Muscle of leg (tissue), 11 donors: ENCODE results near the gene TM7SF3. TPM values are rescaled to one million over a fixed set of nuclear protein-coding genes. Genes with fewer than 3 reads are reported as not detected.
"Not testable (repeated sequence)": the region's sequence is repeated elsewhere in the genome, so short reads cannot be mapped to it uniquely, and the experiment has no call there.

Experiments used
- DNase-seq: peaks from one replicate; pipeline ENCODE4 v3.0.0; 2013
- H3K27ac ChIP-seq: one replicate; pipeline ENCODE4 v1.5.1; 2013; ENCODE audit warnings: mild to moderate bottlenecking, low read length, control low read depth
- H3K27me3 ChIP-seq: one replicate; pipeline ENCODE4 v1.6.1; 2013; ENCODE audit warnings: low read length; ENCODE audit not compliant: control insufficient read depth, insufficient read depth
- H3K36me3 ChIP-seq: one replicate; pipeline ENCODE4 v1.6.1; 2013; ENCODE audit warnings: low read length; ENCODE audit not compliant: control insufficient read depth, insufficient read depth
- H3K4me1 ChIP-seq: one replicate; pipeline ENCODE4 v1.6.1; 2013; ENCODE audit warnings: low read length; ENCODE audit not compliant: control insufficient read depth, insufficient read depth
- H3K4me3 ChIP-seq: one replicate; pipeline ENCODE4 v1.5.1; 2013; ENCODE audit warnings: low read length, control low read depth
- H3K9me3 ChIP-seq: replicated peaks from 2 replicates; pipeline ENCODE4 v1.6.1; 2013; ENCODE audit warnings: low read depth, low read length; ENCODE audit not compliant: control insufficient read depth
- WGBS: methylation state at CpG from one replicate; pipeline ENCODE4 v1.1.5; 2013; ENCODE audit warnings: missing lambda C conversion rate; ENCODE audit not compliant: insufficient coverage; 5-methylcytosine and 5-hydroxymethylcytosine counted together
- polyA plus RNA-seq, 8 donors: library from polyadenylated mRNA; unstranded; fragments of 120-200 nt; gene quantifications; one replicate each; pipeline versions ENCODE4 v1.2.1 to v1.2.3, GENCODE V29; 2013; ENCODE audit warnings: inconsistent platforms in 1 of 8, low replicate concordance in 1 of 8; ENCODE audit not compliant: insufficient read length in 8 of 8, insufficient read depth in 1 of 8
- total RNA-seq: library from RNA; stranded (reverse); fragments of 120-200 nt; gene quantifications from one replicate; pipeline ENCODE4 v1.2.4, GENCODE V29; 2013

Gene TM7SF3
- total and polyA plus RNA-seq, 9 donors, result 23.7 to 31.4 (median 28.5) TPM

DNA sequence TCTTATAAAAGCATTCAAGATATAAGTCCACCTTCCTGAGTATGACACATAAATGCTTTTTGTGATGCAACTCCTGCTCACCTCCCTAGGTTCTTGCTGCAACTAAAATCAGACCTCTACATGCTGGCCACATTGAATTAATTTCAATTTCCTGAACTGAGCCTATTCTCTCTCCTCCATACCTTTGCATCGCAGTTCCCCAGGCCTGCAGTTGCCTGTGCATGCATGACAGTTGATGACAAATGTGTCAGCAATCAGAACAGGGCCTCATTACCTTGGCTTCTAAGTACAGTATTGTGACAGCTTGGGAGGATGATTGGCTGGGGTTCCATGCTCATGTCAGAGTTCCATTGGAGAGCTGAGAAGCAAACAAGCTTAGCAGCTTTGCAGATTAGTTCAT is 3.9 kb upstream of the TM7SF3 start:
- peaks cover 10% of the 10 kb centered on the region for H3K4me1 ChIP-seq
- no peaks in the 10 kb centered on the region for H3K9me3 ChIP-seq
- no peak overlapping the region for H3K4me3 ChIP-seq
- H3K36me3 ChIP-seq, result no peaks in the 10 kb centered on the region
- H3K27ac ChIP-seq, result no peak overlapping the region
- H3K27me3 ChIP-seq, result peaks cover 2% of the 10 kb centered on the region
- DNase-seq, result no peak
- WGBS, result no CpG with 5 or more reads among the region's 1 CpG

DNA sequence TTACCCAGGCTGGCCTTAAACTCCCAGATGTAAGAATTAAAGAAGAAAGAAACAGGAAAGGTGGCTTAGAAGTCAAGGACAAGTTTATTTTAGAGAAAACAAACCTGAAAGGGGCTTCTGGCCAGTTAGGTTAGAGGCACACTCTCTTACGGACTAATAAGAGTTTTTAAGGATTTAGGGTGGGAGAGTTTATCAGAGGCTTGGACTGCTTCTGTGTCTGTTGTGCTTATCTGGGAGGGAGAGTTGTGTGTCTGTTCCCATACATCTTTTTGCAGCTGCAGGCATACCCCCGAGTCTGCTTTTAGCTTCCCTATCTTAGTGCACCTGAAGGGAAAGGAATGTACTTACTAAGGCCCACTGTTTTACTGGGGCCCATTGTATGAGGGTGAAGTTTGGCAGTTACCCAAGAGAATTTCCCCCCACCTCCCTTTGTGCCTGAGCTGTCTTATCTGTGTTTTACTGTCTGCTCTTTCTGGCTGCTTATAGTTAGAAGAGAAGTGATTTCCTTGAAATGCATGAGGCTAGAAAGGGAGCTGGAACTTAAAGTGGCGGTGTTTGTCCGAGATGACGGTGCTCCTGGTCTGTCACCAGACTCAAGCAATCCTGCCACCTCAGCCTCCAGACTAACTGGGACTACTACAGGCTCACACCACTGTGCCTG is 3.1 kb upstream of the TM7SF3 start:
- not testable (repeated sequence) for H3K36me3 ChIP-seq

DNA sequence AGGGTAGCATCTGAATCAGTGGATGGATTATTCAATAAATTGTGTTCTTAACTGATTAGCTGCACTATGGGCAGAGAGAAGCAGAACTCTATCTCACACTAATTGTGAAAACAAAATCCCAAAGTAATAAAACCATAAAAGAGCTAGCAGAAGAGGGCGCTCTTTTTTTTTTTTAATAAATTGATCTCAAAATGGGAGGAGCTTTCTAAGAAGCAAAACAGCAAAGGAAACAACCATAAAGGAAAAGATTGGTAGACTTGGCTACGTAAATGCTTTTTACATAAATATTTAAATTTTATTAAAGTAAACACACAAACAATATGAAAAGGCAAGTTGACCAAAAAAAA is 1.5 kb upstream of the TM7SF3 start:
- H3K27ac ChIP-seq, result no peak overlapping the region
- no peaks in the 10 kb centered on the region for H3K9me3 ChIP-seq
- no CpG with 5 or more reads among the region's 2 CpGs for WGBS
- peaks cover 10% of the 10 kb centered on the region for H3K4me1 ChIP-seq
- DNase-seq, result peak; percentile 35
- H3K4me3 ChIP-seq, result no peak overlapping the region
- H3K27me3 ChIP-seq, result peaks cover 2% of the 10 kb centered on the region
- no peaks in the 10 kb centered on the region for H3K36me3 ChIP-seq

More for the DNA sequence above, 3.1 kb upstream of the TM7SF3 start:
- H3K27ac ChIP-seq, DNase-seq, H3K27me3 ChIP-seq, H3K4me3 ChIP-seq, H3K4me1 ChIP-seq, H3K9me3 ChIP-seq: not testable (repeated sequence)
- 100% methylated on average over 1 of the region's 5 CpGs for WGBS

DNA sequence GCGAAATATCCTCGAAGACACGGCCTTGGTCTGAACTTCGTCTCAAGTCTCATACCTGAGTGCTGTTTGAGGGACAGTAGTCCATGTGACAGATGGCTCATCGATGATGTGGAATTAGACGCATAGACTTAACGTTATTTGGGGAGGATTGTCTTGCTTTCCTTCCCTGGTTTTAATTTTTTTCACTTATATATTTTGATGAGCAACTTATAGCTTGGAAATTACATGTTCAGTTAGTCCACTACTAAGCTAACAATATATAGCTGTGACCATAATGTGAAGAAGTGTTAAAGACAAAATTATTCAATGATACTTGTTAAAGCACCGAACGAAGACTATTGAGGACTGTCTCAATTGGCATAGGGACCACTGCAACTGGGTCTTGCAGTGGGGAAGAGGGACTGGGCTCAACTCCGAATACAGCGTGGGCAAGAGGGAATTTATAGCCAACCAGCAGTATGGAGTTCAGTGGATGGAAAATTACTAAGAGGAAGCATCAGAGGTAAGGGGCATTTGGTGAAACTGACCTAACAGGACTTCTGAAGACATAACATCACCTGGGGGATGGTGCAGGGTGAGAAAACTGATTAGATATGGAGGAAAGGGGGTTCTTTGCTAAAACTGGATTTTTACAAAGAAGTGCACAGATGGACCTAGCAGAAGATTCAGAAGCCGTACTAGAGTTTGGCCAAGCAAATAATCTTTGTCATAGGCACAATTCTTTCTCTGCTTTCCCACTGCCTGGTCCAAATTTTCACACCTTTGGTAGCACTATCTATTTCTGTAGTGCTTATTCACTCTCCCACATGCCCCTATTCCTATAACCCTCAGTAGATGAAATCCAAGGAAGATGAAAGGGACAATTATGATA is 910 bp upstream of the TM7SF3 start:
- WGBS, result 81% methylated on average over 5 of the region's 12 CpGs
- H3K4me3 ChIP-seq, result peak overlapping the region; percentile 61
- no peak for DNase-seq
- peaks cover 10% of the 10 kb centered on the region for H3K4me1 ChIP-seq
- H3K27me3 ChIP-seq, result peaks cover 2% of the 10 kb centered on the region
- no peaks in the 10 kb centered on the region for H3K36me3 ChIP-seq
- peak overlapping the region; percentile 95 for H3K27ac ChIP-seq
- no peaks in the 10 kb centered on the region for H3K9me3 ChIP-seq

DNA sequence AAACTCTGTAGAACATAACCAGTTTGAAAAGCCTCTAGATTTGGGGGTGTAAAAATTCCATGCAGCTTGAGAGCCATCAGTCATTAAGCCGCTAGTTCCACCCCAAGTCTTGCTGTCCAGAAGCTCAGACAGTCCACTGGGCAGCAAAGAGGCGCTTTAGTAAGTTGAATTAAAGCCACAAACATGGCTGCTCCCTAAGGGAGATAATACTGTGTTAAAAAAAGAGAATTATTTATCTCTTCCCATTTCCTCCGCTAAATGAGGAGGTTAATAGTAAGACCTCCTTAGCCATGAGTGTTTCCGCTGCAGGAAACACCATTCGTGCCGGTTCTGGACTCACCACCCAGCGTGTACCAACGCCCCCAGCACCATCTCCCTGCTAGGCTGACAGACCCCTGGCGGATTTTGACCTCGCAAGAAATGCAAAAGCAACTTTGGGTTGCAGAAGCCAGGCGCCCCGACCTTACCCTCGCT is 536 bp downstream of the TM7SF3 start:
- H3K27ac ChIP-seq, result peak overlapping the region; percentile 88
- DNase-seq, result peak; percentile 49
- no peaks in the 10 kb centered on the region for H3K36me3 ChIP-seq
- no peaks in the 10 kb centered on the region for H3K27me3 ChIP-seq
- peak overlapping the region; percentile 61 for H3K4me3 ChIP-seq
- peaks cover 10% of the 10 kb centered on the region for H3K4me1 ChIP-seq
- no peaks in the 10 kb centered on the region for H3K9me3 ChIP-seq
- WGBS, result 0% methylated on average over 10 of the region's 13 CpGs

DNA sequence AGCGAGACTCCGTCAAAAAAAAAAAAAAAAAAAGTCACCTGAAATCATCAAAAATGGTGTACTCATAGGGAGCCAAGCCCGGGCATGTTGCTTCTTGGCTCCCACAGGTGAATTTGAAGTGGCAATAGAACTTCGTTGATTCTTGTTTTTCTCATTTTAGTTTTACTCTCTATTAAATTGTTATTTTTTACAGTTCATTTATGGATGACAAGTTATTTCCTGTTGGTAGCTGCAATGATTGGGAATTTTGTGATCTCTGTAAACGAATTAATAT is 1.3 kb downstream of the TM7SF3 start:
- H3K27ac ChIP-seq, result no peak overlapping the region
- no peak overlapping the region for H3K4me3 ChIP-seq
- H3K9me3 ChIP-seq, result no peaks in the 10 kb centered on the region
- no peaks in the 10 kb centered on the region for H3K36me3 ChIP-seq
- H3K27me3 ChIP-seq, result no peaks in the 10 kb centered on the region
- WGBS, result no CpG with 5 or more reads among the region's 5 CpGs
- H3K4me1 ChIP-seq, result peaks cover 10% of the 10 kb centered on the region
- no peak for DNase-seq

DNA sequence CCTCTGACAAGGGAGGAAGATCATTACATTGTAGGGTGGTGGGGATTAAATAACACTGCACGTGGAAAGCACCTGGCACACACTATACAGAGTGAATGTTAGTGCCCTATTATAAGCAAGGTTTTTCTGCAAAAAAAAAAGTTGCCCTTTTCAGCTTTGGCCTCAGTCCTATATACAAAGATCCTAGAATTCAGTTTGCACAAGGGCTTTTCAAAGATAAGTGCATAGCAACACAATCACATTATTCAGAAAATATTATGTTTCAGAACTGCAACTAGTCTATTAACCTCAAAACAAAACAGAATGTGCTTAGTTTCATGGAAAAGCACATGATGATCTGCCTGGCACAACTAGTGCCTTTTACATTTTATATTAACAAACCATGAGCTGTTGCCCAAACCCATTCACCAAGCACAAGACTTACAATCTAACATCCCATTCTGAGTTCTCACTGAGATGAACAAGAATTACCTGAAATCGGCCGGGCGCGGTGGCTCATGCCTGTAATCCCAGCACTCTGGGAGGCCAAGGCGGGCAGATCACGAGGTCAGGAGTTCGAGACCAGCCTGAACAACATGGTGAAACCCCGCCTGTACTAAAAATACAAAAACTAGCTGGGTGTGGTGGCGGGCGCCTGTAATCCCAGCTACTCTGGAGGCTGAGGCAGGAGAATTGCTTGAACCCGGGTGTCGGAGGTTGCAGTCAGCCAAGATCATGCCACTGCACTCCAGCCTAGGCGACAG is 1.8 kb downstream of the TM7SF3 start:
- Histone ChIP-seq H3K27me3 (no peaks in the 10 kb centered on the region), H3K9me3 (no peaks in the 10 kb centered on the region), H3K4me1 (peaks cover 10% of the 10 kb centered on the region), H3K4me3 (no peak overlapping the region), H3K36me3 (no peaks in the 10 kb centered on the region), H3K27ac (no peak overlapping the region)
- WGBS, result 96% methylated on average over 10 of the region's 14 CpGs
- DNase-seq, result no peak

DNA sequence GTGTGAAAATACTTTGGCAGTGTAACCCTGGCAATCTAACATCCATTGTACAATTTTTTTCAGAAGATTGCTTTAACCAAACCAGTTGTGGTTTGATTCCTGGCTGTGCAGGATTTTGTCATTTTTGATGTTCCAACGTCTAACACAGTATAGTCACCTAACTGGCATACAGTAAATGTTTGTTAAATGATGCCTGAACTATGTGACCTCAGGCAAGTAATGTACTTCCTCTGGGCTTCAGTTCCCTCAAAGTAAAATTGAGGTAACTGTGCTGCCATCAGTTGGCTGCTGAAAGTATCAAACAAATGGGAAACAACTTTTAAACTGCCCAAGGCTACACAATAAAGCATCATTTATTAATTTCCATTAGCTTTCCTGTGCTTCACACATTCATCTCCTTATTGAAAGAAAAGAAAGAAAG is 4.3 kb downstream of the TM7SF3 start:
- no CpG with 5 or more reads among the region's 1 CpG for WGBS
- no peak overlapping the region for H3K27ac ChIP-seq
- DNase-seq, result no peak
- peaks cover 5% of the 10 kb centered on the region for H3K4me1 ChIP-seq
- no peaks in the 10 kb centered on the region for H3K36me3 ChIP-seq
- H3K4me3 ChIP-seq, result no peak overlapping the region
- H3K9me3 ChIP-seq, result no peaks in the 10 kb centered on the region
- no peaks in the 10 kb centered on the region for H3K27me3 ChIP-seq

DNA sequence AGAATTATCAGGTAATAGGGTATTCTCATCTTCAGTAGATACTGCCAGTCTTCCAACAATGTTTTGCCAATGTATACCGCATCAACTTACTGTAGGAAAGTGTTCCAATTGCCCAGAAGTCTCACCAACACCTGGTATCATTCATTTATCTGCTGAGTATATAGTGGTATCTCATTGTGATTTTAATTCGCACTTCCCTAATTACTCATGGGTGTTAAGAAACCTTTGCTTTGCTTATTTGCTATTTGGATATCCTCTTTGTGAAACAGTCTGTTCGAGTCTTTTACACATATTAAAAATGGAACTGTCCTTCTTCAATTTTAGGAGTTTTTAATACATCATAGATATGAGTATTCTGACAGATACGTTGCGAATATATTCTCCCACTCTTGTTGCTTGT is 6.1 kb downstream of the TM7SF3 start:
- no peaks in the 10 kb centered on the region for H3K4me1 ChIP-seq
- no peak overlapping the region for H3K27ac ChIP-seq
- H3K9me3 ChIP-seq, result no peaks in the 10 kb centered on the region
- no CpG with 5 or more reads among the region's 5 CpGs for WGBS
- no peak overlapping the region for H3K4me3 ChIP-seq
- no peak for DNase-seq
- H3K27me3 ChIP-seq, result no peaks in the 10 kb centered on the region
- no peaks in the 10 kb centered on the region for H3K36me3 ChIP-seq

DNA sequence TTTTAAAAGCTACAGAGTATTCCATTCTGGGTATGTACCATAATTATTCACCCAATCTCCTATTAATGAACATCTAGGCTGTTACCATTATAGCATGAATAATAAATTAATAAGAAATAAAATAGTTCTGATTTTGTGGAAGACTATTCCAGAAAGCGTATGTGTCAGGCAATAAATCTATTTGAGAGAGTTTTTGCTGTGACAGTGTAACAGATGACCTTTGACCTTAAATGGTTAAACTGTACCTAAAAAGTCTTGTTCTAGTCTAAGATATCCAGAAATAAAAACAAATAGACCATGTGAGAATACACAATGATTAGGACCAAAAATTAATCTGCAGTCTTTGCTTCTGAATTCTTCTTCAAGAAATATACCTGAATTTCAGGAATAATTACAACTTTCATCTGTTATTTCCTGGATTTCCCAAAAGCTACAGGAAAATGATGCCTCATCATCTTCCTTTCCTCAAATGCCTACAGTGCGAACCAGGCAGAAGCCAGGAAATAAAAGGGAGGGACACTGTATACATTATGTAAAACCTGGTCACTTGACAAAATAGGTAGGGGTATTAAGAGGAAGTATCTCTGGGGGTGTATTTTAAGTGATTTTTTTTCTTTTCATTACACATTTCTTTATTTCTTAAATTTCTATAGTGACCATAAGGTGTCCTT is 7.3 kb downstream of the TM7SF3 start:
- Histone ChIP-seq H3K27me3 (no peaks in the 10 kb centered on the region), H3K4me3 (no peak overlapping the region), H3K27ac (no peak overlapping the region), H3K9me3 (no peaks in the 10 kb centered on the region), H3K4me1 (no peaks in the 10 kb centered on the region), H3K36me3 (no peaks in the 10 kb centered on the region)
- no CpG with 5 or more reads among the region's 2 CpGs for WGBS
- no peak for DNase-seq
